HEK293 (cell line): ENCODE results near the gene SLC22A16.

Source experiments
- CTCF ChIA-PET: fragments of 350-600 bp; formaldehyde crosslinking; extraction: SDS; loops from one replicate; lab custom pipeline; 2021; ENCODE audit warnings: antibody characterized with exemption; lab: Yijun Ruan, JAX
- POLR2A ChIA-PET: fragments of 300-600 bp; formaldehyde crosslinking; extraction: SDS; loops from one replicate; lab custom pipeline; 2020; ENCODE audit warnings: antibody characterized with exemption, inconsistent platforms; lab: Yijun Ruan, JAX
- H3K27ac ChIP-seq: fragments of 200-500 bp; sonication (Bioruptor generic); 2 replicates; pipeline ENCODE4 v1.5.1; 2014; ENCODE audit warnings: low read depth, low read length, control low read depth, inconsistent platforms; ENCODE audit errors: extremely low read depth
- H3K36me3 ChIP-seq, 2 experiments: fragments of 200-500 bp in 1 of 2; sonication (Bioruptor generic) in 1 of 2; 1 replicate in 1 of 2; 2 replicates in 1 of 2; pipeline ENCODE4 v1.5.1; 2014 to 2017; ENCODE audit warnings: inconsistent platforms in 2 of 2, low read length in 2 of 2; ENCODE audit not compliant: control insufficient read depth in 2 of 2, insufficient read depth in 1 of 2
- H3K4me1 ChIP-seq: fragments of 200-500 bp; sonication (Bioruptor generic); 2 replicates; pipeline ENCODE4 v1.5.1; 2014; ENCODE audit warnings: mild to moderate bottlenecking, low read length, inconsistent platforms; ENCODE audit not compliant: control insufficient read depth, insufficient read depth
- H3K4me3 ChIP-seq: 2 replicates; pipeline ENCODE4 v1.5.1; 2011; ENCODE audit warnings: low read depth, mild to moderate bottlenecking, control low read depth, low read length, moderate library complexity
- H3K9me3 ChIP-seq: fragments of 200-500 bp; sonication (Bioruptor generic); 2 replicates; pipeline ENCODE4 v1.5.1; 2014; ENCODE audit warnings: low read depth, low read length, inconsistent platforms; ENCODE audit not compliant: control insufficient read depth, insufficient read depth
- BCL11B ChIP-seq: fragments of 450-650 bp; formaldehyde crosslinking; IDR thresholded peaks from 2 replicates; pipeline ENCODE4 v1.5.1; 2016; ENCODE audit warnings: low read depth, missing biosample characterization, missing genetic modification characterization
- FEZF1 ChIP-seq: fragments of 450-650 bp; formaldehyde crosslinking; IDR thresholded peaks from 2 replicates; pipeline ENCODE4 v1.5.1; 2016; ENCODE audit warnings: missing biosample characterization, missing genetic modification characterization
- HOXA7 ChIP-seq: sonication (generic); formaldehyde crosslinking; IDR thresholded peaks from 2 replicates; pipeline ENCODE4 v1.8.1; 2022; ENCODE audit warnings: missing genetic modification reagents, borderline replicate concordance
- HOXD13 ChIP-seq: sonication (generic); formaldehyde crosslinking; IDR thresholded peaks from 2 replicates; pipeline ENCODE4 v1.8.0; 2022; ENCODE audit warnings: missing genetic modification reagents, borderline replicate concordance
- IKZF3 ChIP-seq: fragments of 450-650 bp; IDR thresholded peaks from 2 replicates; pipeline ENCODE4 v1.5.0; 2018; ENCODE audit warnings: missing biosample characterization, mild to moderate bottlenecking, missing genetic modification characterization, moderate library complexity
- KLF10 ChIP-seq: fragments of 450-650 bp; IDR thresholded peaks from 2 replicates; pipeline ENCODE4 v1.5.1; 2018; ENCODE audit warnings: missing biosample characterization, mild to moderate bottlenecking, missing genetic modification characterization
- MZF1 ChIP-seq: fragments of 450-650 bp; formaldehyde crosslinking; IDR thresholded peaks from 2 replicates; pipeline ENCODE4 v1.5.1; 2017; ENCODE audit warnings: missing biosample characterization, missing genetic modification characterization, borderline replicate concordance
- PBX3 ChIP-seq: sonication (generic); formaldehyde crosslinking; IDR thresholded peaks from 2 replicates; pipeline ENCODE4 v1.8.1; 2022; ENCODE audit warnings: mild to moderate bottlenecking, moderate library complexity, missing genetic modification reagents
- ZFP37 ChIP-seq: fragments of 450-650 bp; formaldehyde crosslinking; IDR thresholded peaks from 2 replicates; pipeline ENCODE4 v1.5.1; 2016; ENCODE audit warnings: missing biosample characterization, missing genetic modification characterization
- ZFP69B ChIP-seq: fragments of 450-650 bp; formaldehyde crosslinking; IDR thresholded peaks from 2 replicates; pipeline ENCODE4 v1.5.1; 2016; ENCODE audit warnings: missing biosample characterization, missing genetic modification characterization
- ZNF10 ChIP-seq: fragments of 450-650 bp; formaldehyde crosslinking; IDR thresholded peaks from 2 replicates; pipeline ENCODE4 v1.5.1; 2017; ENCODE audit warnings: missing biosample characterization, missing genetic modification characterization
- ZNF132 ChIP-seq: fragments of 450-650 bp; formaldehyde crosslinking; IDR thresholded peaks from 2 replicates; pipeline ENCODE4 v1.5.1; 2017; ENCODE audit warnings: missing biosample characterization, missing genetic modification characterization, borderline replicate concordance
- ZNF366 ChIP-seq: fragments of 450-650 bp; formaldehyde crosslinking; conservative IDR thresholded peaks from 2 replicates; pipeline ENCODE4 v1.5.1; 2016; ENCODE audit warnings: missing biosample characterization, missing genetic modification characterization
- ZNF404 ChIP-seq: fragments of 450-650 bp; formaldehyde crosslinking; IDR thresholded peaks from 2 replicates; pipeline ENCODE4 v1.5.1; 2017; ENCODE audit warnings: missing biosample characterization, missing genetic modification characterization
- ZNF416 ChIP-seq: fragments of 450-650 bp; formaldehyde crosslinking; IDR thresholded peaks from 2 replicates; pipeline ENCODE4 v1.5.1; 2016; ENCODE audit warnings: missing biosample characterization, missing genetic modification characterization
- ZNF433 ChIP-seq: fragments of 450-650 bp; formaldehyde crosslinking; IDR thresholded peaks from 2 replicates; pipeline ENCODE4 v1.5.1; 2016; ENCODE audit warnings: missing biosample characterization, missing genetic modification characterization, low read depth
- ZNF621 ChIP-seq: fragments of 450-650 bp; formaldehyde crosslinking; IDR thresholded peaks from 2 replicates; pipeline ENCODE4 v1.5.1; 2017; ENCODE audit warnings: missing biosample characterization, missing genetic modification characterization
- ZNF623 ChIP-seq: fragments of 450-650 bp; formaldehyde crosslinking; IDR thresholded peaks from 2 replicates; pipeline ENCODE4 v1.5.1; 2016; ENCODE audit warnings: missing biosample characterization, missing genetic modification characterization
- ZNF664 ChIP-seq: fragments of 450-650 bp; formaldehyde crosslinking; IDR thresholded peaks from 2 replicates; pipeline ENCODE4 v1.5.1; 2016; ENCODE audit warnings: missing biosample characterization, missing genetic modification characterization
- ZNF677 ChIP-seq: fragments of 450-650 bp; IDR thresholded peaks from 2 replicates; pipeline ENCODE4 v1.5.0; 2018; ENCODE audit warnings: missing biosample characterization, mild to moderate bottlenecking, missing genetic modification characterization, moderate library complexity
- ZSCAN18 ChIP-seq: fragments of 450-650 bp; formaldehyde crosslinking; IDR thresholded peaks from 2 replicates; pipeline ENCODE4 v1.5.1; 2016; ENCODE audit warnings: missing biosample characterization, missing genetic modification characterization
- TF ChIP-seq, protein P1 (sequence below): fragments of 450-650 bp; formaldehyde crosslinking; IDR thresholded peaks from 2 replicates; pipeline ENCODE4 v1.5.1; 2016; ENCODE audit warnings: missing biosample characterization, missing genetic modification characterization
- TF ChIP-seq, protein P2 (sequence below): fragments of 450-650 bp; formaldehyde crosslinking; IDR thresholded peaks from 2 replicates; pipeline ENCODE4 v1.5.1; 2017; ENCODE audit warnings: missing biosample characterization, missing genetic modification characterization
- TF ChIP-seq, protein P3 (sequence below): fragments of 450-650 bp; formaldehyde crosslinking; IDR thresholded peaks from 2 replicates; pipeline ENCODE4 v1.5.1; 2016; ENCODE audit warnings: missing biosample characterization, missing genetic modification characterization, borderline replicate concordance
- TF ChIP-seq, protein P4 (sequence below): fragments of 450-650 bp; IDR thresholded peaks from 2 replicates; pipeline ENCODE4 v1.5.1; 2018; ENCODE audit warnings: missing biosample characterization, mild to moderate bottlenecking, missing genetic modification characterization
- TF ChIP-seq, protein P5 (sequence below): fragments of 450-650 bp; formaldehyde crosslinking; IDR thresholded peaks from 2 replicates; pipeline ENCODE4 v1.5.1; 2016; ENCODE audit warnings: missing biosample characterization, missing genetic modification characterization

Gene SLC22A16

DNA sequence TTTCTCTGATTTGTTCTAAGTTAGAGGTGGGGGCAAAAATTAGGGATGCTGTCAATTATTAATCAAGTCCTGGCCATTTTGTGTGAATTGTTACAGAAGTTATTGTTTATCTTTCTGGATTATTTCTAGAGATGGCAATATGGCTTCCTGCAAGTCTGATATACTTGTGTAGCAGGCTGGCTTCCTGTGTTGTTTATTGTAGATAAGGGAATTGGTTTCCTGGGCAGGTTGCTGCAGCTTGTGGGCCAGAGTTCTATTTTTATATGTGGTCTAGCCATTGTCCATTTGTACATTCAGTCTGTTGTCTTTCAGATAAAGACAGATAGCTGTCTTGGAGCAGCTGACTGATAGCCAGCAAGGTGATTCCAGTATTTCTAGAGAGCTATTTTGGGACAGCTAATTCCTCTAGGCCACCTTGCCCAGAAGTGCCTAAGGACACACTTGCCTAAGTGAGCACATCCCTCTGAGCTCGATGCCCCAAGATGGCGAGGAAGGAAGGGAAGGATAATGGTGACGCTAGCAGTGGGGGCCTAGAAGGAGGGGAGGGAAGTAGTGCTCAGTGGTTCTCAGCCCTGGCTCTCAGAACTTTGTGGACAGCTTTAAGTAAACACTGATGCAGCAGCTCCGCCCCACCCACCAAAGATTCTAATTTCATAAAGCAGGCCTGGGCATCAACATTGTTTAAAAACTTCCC, 86.6 kb downstream of the SLC22A16 start:
- Histone ChIP-seq H3K4me1 (peaks cover 10% of the 10 kb centered on the region), H3K36me3 (no peaks in the 10 kb centered on the region), H3K27ac (no peak overlapping the region), H3K9me3 (no peaks in the 10 kb centered on the region), H3K4me3 (no peak overlapping the region)
- CTCF ChIA-PET, result interaction anchor here (0.6 to 7.7 kb wide), 35 partner anchors 9 to 1880 kb away, joined by 3 to 98 read pairs (median 4); no protein-coding TSS in a partner anchor
- TF ChIP-seq ZNF677, result no peak
- TF ChIP-seq, protein P1, sequence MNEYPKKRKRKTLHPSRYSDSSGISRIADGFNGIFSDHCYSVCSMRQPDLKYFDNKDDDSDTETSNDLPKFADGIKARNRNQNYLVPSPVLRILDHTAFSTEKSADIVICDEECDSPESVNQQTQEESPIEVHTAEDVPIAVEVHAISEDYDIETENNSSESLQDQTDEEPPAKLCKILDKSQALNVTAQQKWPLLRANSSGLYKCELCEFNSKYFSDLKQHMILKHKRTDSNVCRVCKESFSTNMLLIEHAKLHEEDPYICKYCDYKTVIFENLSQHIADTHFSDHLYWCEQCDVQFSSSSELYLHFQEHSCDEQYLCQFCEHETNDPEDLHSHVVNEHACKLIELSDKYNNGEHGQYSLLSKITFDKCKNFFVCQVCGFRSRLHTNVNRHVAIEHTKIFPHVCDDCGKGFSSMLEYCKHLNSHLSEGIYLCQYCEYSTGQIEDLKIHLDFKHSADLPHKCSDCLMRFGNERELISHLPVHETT (tag by site-specific recombination), result no peak
- TF ChIP-seq, protein P2, sequence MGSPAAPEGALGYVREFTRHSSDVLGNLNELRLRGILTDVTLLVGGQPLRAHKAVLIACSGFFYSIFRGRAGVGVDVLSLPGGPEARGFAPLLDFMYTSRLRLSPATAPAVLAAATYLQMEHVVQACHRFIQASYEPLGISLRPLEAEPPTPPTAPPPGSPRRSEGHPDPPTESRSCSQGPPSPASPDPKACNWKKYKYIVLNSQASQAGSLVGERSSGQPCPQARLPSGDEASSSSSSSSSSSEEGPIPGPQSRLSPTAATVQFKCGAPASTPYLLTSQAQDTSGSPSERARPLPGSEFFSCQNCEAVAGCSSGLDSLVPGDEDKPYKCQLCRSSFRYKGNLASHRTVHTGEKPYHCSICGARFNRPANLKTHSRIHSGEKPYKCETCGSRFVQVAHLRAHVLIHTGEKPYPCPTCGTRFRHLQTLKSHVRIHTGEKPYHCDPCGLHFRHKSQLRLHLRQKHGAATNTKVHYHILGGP (tag by site-specific recombination), result no peak
- no peak for TF ChIP-seq FEZF1 (tag by site-specific recombination)
- TF ChIP-seq MZF1, result no peak
- no peak for TF ChIP-seq BCL11B
- TF ChIP-seq ZNF621 (tag by site-specific recombination), result no peak
- no peak for TF ChIP-seq ZNF366
- no peak for TF ChIP-seq HOXD13
- TF ChIP-seq, protein P3, sequence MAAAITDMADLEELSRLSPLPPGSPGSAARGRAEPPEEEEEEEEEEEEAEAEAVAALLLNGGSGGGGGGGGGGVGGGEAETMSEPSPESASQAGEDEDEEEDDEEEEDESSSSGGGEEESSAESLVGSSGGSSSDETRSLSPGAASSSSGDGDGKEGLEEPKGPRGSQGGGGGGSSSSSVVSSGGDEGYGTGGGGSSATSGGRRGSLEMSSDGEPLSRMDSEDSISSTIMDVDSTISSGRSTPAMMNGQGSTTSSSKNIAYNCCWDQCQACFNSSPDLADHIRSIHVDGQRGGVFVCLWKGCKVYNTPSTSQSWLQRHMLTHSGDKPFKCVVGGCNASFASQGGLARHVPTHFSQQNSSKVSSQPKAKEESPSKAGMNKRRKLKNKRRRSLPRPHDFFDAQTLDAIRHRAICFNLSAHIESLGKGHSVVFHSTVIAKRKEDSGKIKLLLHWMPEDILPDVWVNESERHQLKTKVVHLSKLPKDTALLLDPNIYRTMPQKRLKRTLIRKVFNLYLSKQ, result no peak
- no peak for TF ChIP-seq ZNF623 (tag by site-specific recombination)
- POLR2A ChIA-PET, result interaction anchor here (1.4 kb wide), 1 partner anchor 210 kb away, joined by 5 read pairs; no protein-coding TSS in a partner anchor

DNA sequence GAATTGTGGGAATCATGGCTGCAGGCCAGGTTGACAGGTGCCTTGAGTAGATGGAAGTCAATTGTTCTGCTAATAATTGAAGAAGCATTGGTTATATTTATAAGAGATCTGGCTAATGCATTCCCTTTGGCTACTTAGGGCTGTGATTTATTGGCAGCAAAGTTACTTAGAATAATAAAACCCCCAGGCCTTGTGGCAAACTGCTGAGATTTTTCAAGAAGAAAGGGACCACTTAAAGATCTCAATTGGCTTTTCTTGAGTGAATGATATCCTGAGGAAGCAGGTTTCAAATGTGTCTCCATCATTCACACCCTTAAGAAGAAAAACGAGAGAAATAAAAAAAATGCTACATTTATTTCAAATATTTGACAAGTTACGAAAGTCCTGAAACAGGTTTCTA, 88.4 kb downstream of the SLC22A16 start:
- H3K36me3 ChIP-seq, result no peaks in the 10 kb centered on the region
- H3K27ac ChIP-seq, result no peak overlapping the region
- no peaks in the 10 kb centered on the region for H3K9me3 ChIP-seq
- H3K4me1 ChIP-seq, result peaks cover 10% of the 10 kb centered on the region
- H3K4me3 ChIP-seq, result no peak overlapping the region
- POLR2A ChIA-PET, result no interaction called here
- CTCF ChIA-PET, result interaction anchor here (0.6 to 2.5 kb wide), 5 partner anchors 11 to 691 kb away, joined by 3 to 11 read pairs (median 4); no protein-coding TSS in a partner anchor
- TF ChIP-seq PBX3 (CRISPR knock-in tag) (no peak), HOXA7 (CRISPR knock-in tag) (no peak), ZNF10 (no peak), ZNF433 (tag by site-specific recombination) (no peak), IKZF3 (no peak), ZNF132 (tag by site-specific recombination) (no peak), KLF10 (tag by site-specific recombination) (no peak), ZSCAN18 (tag by site-specific recombination) (no peak), ZNF664 (tag by site-specific recombination) (no peak), ZNF416 (tag by site-specific recombination) (no peak), ZFP37 (no peak), ZNF404 (no peak), ZFP69B (no peak)
- TF ChIP-seq, protein P4, sequence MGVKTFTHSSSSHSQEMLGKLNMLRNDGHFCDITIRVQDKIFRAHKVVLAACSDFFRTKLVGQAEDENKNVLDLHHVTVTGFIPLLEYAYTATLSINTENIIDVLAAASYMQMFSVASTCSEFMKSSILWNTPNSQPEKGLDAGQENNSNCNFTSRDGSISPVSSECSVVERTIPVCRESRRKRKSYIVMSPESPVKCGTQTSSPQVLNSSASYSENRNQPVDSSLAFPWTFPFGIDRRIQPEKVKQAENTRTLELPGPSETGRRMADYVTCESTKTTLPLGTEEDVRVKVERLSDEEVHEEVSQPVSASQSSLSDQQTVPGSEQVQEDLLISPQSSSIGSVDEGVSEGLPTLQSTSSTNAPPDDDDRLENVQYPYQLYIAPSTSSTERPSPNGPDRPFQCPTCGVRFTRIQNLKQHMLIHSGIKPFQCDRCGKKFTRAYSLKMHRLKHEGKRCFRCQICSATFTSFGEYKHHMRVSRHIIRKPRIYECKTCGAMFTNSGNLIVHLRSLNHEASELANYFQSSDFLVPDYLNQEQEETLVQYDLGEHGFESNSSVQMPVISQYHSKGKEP, result no peak
- TF ChIP-seq, protein P5, sequence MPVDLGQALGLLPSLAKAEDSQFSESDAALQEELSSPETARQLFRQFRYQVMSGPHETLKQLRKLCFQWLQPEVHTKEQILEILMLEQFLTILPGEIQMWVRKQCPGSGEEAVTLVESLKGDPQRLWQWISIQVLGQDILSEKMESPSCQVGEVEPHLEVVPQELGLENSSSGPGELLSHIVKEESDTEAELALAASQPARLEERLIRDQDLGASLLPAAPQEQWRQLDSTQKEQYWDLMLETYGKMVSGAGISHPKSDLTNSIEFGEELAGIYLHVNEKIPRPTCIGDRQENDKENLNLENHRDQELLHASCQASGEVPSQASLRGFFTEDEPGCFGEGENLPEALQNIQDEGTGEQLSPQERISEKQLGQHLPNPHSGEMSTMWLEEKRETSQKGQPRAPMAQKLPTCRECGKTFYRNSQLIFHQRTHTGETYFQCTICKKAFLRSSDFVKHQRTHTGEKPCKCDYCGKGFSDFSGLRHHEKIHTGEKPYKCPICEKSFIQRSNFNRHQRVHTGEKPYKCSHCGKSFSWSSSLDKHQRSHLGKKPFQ, result no peak
